Measurements from ENCODE around the gene RHBDF1.

RHBDF1 gene

DNA sequence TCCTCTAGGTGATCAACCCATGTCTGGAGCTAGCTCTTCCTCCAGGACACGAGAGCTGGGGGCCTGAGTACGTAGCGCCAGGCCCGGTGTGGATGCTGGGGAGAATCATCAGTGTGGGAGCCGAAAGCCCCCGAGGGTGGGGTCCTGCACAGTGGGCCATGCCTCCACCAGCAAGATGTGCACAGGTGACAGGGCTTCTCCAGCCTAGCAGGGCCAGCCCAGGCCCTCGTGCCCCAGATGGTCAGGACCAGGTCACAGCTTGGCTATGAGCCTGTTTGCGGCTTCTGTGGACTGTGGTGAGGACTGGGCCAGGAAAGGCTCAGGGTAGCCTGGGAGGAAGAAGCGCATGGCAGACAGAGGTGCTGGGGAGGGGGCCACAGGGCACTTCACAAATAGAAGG, 13.4 kb upstream of the RHBDF1 start:
- H3K4me3 ChIP-seq (ENCODE audit: low read depth, low read length) = no peak overlapping the region
- no peak for DNase-seq (ENCODE audit: low read depth)
- TF ChIP-seq, protein P1, sequence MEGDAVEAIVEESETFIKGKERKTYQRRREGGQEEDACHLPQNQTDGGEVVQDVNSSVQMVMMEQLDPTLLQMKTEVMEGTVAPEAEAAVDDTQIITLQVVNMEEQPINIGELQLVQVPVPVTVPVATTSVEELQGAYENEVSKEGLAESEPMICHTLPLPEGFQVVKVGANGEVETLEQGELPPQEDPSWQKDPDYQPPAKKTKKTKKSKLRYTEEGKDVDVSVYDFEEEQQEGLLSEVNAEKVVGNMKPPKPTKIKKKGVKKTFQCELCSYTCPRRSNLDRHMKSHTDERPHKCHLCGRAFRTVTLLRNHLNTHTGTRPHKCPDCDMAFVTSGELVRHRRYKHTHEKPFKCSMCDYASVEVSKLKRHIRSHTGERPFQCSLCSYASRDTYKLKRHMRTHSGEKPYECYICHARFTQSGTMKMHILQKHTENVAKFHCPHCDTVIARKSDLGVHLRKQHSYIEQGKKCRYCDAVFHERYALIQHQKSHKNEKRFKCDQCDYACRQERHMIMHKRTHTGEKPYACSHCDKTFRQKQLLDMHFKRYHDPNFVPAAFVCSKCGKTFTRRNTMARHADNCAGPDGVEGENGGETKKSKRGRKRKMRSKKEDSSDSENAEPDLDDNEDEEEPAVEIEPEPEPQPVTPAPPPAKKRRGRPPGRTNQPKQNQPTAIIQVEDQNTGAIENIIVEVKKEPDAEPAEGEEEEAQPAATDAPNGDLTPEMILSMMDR (conservative IDR thresholded peaks at IDR 0.05; ENCODE audit: low read depth, low read length) = no peak

DNA sequence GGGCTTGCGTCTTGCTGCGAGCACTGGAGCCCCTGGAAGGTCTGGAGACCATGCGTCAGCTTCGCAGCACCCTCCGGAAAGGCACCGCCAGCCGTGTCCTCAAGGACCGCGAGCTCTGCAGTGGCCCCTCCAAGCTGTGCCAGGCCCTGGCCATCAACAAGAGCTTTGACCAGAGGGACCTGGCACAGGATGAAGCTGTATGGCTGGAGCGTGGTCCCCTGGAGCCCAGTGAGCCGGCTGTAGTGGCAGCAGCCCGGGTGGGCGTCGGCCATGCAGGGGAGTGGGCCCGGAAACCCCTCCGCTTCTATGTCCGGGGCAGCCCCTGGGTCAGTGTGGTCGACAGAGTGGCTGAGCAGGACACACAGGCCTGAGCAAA, 13.0 kb upstream of the RHBDF1 start:
- no peak overlapping the region for H3K4me3 ChIP-seq (ENCODE audit: low read depth, low read length)
- DNase-seq (ENCODE audit: low read depth) = no peak
- TF ChIP-seq, protein P1 (conservative IDR thresholded peaks at IDR 0.05; ENCODE audit: low read depth, low read length) = no peak

DNA sequence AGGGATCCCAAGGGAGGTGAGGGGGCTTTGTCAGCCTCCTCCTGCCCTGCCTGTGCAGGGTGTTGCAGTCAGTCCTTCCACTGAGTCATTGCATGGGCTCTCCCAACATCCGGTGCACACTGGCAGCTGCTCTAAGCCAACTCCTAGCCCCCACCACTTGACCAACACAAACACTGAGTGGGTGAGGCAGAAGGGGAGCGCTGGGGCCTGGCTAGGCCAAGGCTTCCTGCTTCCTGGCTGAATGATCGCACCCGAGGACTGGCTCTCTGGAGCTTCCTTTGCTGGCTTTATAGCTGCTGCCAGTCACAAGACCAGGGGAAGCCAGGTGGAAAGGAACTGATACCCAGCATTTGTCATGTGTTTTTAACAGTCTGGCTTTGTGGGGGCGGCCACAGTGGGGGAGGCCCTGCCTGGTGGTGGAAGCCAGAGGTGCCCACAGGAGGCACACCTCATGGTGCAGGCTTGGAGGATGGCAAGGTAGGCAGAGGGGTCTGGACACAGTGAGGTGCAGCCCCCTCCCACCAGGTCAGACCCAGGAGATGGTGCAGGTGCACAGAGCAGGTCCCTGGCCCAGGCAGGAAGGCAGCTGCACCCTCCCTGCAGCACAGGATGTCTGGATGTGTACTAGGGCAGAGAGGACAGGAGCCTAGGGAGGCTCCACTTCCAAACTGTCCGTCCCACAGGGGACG, 12.4 kb upstream of the RHBDF1 start:
- TF ChIP-seq, protein P1 (conservative IDR thresholded peaks at IDR 0.05; ENCODE audit: low read depth, low read length) = no peak
- no peak overlapping the region for H3K4me3 ChIP-seq (ENCODE audit: low read depth, low read length)
- peak; percentile 88 for DNase-seq (ENCODE audit: low read depth)

DNA sequence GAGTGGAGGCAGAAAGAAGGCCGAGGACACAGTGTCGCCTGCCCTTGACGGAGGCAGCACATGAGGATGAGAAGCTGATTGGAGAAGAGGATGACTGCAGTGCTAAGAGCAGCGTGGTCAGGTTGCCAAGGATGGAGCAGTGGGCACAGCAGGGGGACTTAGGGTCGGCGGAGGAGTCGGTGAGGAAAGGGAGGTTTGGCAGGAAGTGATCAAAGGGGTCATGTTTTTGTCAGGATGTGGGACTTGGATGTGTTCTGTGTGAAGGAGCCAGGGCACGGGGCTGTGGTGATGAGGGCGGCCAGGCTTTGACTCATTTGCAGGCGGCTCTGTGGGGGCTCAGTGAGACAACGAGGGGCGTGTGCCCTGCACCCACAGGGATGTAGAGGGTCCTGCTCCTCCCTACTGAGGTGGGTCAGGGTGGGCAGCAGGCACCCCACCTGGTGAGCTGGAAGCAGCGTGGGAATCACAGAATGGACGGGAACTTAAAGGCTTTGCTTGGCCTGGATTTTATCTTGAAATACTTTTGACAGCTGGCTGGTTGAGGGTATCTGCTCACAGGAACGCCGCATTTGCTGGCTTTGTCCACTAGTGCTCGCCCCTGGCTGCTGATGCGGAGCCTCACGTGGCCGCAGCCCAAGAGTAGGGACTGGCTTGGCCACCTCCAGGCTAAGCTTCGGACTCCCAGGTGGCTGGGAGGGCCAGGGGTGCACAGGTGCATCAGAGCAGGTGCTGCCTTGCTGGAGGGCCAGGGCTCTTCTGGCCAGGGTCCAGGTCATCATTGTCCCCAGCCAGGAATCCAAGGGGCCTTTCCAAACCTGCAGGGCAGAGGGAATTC, 11.6 kb upstream of the RHBDF1 start:
- H3K4me3 ChIP-seq (ENCODE audit: low read depth, low read length) = no peak overlapping the region
- TF ChIP-seq, protein P1 (conservative IDR thresholded peaks at IDR 0.05; ENCODE audit: low read depth, low read length) = no peak
- DNase-seq (ENCODE audit: low read depth) = peak; percentile 56

DNA sequence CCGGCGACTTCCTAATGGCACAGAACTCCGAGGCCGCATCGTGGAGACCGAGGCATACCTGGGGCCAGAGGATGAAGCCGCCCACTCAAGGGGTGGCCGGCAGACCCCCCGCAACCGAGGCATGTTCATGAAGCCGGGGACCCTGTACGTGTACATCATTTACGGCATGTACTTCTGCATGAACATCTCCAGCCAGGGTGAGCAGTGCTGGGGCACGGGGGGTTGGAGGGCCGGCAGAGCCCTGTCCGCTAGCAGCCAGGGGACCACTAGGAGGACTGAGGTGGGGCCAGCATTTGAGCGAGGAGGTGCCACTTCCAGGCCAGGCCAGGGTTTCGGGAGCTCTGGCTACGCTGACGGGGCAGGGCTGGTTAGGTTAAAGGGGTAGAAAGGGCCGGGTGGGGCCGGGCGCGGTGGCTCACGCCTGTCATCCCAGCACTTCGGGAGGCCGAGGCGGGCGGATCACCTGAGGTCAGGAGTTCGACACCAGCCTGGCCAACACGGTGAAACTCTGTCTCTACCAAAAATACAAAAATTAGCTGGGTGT, 10.7 kb upstream of the RHBDF1 start:
- TF ChIP-seq, protein P1 (conservative IDR thresholded peaks at IDR 0.05; ENCODE audit: low read depth, low read length) = no peak
- DNase-seq (ENCODE audit: low read depth) = no peak
- H3K4me3 ChIP-seq (ENCODE audit: low read depth, low read length) = no peak overlapping the region

DNA sequence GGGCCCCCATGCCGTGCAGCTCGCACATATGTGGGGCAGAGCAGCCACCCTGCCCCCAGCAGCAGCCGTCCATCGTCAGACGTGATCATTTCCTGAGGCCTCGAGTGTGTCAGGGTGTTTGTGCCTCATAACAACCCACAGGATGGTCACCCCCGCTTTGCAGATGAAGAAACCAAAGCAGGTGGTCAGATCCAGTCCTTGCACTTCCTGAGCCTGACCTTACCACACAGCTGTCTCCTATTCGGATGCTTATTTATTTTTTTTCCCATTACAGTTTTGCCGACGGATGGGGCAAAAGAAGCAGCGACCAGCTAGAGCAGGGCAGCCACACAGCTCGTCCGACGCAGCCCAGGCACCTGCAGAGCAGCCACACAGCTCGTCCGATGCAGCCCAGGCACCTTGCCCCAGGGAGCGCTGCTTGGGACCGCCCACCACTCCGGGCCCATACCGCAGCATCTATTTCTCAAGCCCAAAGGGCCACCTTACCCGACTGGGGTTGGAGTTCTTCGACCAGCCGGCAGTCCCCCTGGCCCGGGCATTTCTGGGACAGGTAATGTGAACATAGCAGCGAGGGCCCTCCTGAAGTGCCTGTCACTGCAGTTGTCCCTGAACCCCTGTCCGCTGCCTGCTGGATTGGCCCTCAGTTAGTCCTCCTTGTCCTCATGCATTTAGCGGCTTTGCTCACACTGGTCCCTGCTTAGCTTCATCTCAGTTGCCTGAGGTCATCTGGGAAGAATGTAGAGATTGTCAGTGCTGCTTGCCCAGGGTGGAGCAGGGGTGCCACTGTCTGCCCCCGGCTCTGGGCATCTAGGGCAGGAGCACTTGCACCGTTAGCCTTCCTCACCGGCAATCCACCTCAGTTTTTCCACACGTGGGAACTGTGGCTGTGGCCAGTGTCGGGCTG, 7.0 kb upstream of the RHBDF1 start:
- peak overlapping the region; percentile 78 for H3K4me3 ChIP-seq (ENCODE audit: low read depth, low read length)
- DNase-seq (ENCODE audit: low read depth) = peak; percentile 40

More for the DNA sequence above, 7.0 kb upstream of the RHBDF1 start:
- TF ChIP-seq, protein P1 (conservative IDR thresholded peaks at IDR 0.05; ENCODE audit: low read depth, low read length) = no peak
